Erythroblast (primary cell): ENCODE data around the gene RAB43.

ENCODE experiments used
- GATA1 ChIP-seq: IDR thresholded peaks from 2 replicates; pipeline ENCODE4 v1.6.1; 2011; ENCODE audit warnings: low read depth, mild to moderate bottlenecking, control low read depth, low read length, moderate library complexity
- POLR2A ChIP-seq: IDR thresholded peaks from 2 replicates; pipeline ENCODE4 v1.6.1; 2011; ENCODE audit warnings: mild to moderate bottlenecking, low read length

- TF ChIP-seq POLR2A (no peak), GATA1 (no peak)
These were observed 59.4 kb downstream of the RAB43 start for GRCh38 chr3:129061888-129062834.
